GM18517 (cell line): ENCODE data around the gene CD52.
A peak's percentile ranks its signal among the peaks of the same experiment; 100 is the strongest.

ENCODE experiments used
- ATAC-seq: cut with Tn5 transposase; IDR thresholded peaks from one replicate; pipeline ENCODE4 v1.9.1; 2021; ENCODE audit warnings: mild to moderate bottlenecking, moderate library complexity; ENCODE audit not compliant: unreplicated experiment

CD52 gene, protein sequence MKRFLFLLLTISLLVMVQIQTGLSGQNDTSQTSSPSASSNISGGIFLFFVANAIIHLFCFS

GRCh38 chr1:26317612-26318337 lies at the start of gene CD52:
CD52 (plus strand) TSS chr1:26317958; CDS start chr1:26318018, 60 bp downstream.
- no peak for ATAC-seq

DNA sequence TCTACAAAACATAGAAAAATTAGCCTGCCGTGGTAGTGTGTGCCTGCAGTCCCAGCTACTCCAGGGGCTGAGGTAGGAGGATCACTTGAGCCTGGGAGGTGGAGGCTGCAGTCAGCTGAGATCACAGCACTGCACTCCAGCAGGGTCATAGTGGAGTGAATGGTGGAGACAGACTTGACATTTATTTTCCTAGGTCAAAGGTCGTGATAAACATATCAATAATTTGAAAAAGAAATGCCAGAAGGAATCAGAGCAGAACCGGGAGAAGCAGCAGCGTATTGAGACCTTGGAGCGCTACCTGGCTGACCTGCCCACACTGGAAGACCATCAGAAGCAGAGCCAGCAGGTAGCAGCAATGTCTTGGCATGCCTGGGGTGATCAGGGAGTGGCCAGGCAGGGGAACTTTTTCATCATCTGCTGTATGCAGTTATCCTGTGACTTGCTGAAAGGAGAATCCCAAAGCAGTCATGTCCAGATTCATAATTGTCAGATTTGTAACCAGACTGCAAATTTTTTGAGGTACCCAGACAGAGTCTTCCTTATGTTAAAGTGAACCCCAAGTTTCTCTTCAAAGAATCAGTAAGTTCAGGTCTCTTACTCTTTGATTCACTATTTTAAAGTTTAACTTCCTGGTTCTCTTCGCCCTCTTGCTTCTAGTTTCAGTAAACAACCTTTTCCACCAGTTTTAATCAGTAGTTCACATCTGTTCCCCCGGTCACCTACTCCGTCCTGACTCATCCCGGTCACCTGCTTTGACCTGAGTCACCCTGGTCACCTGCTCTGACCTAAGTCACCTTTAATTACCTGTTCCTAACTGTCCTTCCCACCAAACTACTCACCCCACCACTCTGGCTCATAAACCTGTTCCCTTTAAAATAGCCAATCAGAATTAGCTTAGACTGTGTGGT lies 49.2 kb upstream of the CD52 start:
- ATAC-seq, result no peak

DNA sequence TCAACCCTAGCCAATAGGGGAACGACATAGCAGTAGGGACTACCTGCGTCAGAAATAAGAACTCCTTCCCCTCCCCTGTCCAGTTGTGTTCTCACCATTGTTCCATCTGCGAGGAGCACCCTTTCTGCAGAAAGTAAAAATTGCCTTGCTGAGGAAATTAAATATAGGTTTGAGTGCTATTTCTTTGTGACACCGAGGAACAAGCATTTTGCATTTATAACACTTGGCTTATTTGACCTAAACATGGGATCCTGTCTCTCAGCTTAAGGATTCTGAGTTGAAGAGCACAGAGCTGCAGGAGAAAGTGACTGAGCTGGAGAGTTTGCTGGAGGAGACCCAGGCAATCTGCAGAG lies 48.6 kb upstream of the CD52 start:
- ATAC-seq, result no peak

DNA sequence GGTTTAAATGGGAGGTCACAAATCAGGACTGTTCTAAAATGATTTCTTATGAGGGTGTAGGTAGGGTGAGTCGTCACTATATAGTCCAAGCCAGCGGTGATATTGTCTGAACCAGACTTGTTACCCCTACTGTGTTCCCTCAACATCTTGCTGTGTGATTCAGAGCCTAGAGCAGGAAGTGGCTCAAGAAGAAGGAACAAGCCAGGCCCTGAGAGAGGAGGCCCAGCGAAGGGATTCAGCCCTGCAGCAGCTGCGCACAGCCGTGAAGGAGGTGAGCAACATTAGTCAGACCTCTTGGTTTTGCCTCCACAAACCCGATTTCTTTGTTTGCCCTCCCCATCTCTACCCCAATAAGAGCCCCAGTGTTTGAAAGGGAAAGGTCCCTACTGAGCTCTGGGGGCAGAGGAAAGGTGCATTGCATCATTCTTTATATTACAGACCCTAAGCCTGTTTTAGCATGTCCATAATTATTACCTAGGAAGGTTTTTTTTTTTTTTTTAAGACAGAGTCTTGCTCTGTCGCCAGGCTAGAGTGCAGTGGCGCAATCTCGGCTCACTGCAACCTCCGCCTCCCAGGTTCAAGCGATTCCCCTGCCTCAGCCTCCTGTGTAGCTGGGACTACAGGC lies 42.8 kb upstream of the CD52 start:
- ATAC-seq, result no peak

- peak; percentile 40 for ATAC-seq
Observed at GRCh38 chr1:26275580-26276431, 42.0 kb upstream of the CD52 start.

- ATAC-seq, result no peak
Observed at GRCh38 chr1:26276432-26276838, 41.3 kb upstream of the CD52 start.

GRCh38 chr1:26277261-26277661 lies 40.5 kb upstream of the CD52 start:
- ATAC-seq, result no peak

DNA sequence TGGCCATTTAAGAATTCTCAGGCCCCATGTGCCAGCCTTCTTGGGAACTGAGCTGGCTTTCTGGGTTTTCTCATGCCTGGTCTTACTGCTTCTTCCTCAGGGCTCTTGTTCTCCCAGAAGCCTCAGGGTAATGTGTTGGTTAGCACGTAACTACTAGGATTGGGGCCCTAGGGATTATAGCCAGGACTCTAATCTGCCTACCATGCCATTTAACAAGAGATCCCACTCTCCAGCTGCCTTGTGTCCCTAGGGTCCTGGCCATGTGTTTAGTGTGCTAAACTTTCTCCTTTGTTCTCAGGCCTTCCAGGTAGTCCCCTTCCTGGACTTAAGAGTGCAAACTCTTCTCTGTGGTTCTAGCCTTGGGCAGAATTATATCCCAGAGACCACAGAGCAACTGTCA lies 40.0 kb upstream of the CD52 start:
- ATAC-seq, result no peak

- no peak for ATAC-seq
Observed at GRCh38 chr1:26278303-26278702, 39.5 kb upstream of the CD52 start.

DNA sequence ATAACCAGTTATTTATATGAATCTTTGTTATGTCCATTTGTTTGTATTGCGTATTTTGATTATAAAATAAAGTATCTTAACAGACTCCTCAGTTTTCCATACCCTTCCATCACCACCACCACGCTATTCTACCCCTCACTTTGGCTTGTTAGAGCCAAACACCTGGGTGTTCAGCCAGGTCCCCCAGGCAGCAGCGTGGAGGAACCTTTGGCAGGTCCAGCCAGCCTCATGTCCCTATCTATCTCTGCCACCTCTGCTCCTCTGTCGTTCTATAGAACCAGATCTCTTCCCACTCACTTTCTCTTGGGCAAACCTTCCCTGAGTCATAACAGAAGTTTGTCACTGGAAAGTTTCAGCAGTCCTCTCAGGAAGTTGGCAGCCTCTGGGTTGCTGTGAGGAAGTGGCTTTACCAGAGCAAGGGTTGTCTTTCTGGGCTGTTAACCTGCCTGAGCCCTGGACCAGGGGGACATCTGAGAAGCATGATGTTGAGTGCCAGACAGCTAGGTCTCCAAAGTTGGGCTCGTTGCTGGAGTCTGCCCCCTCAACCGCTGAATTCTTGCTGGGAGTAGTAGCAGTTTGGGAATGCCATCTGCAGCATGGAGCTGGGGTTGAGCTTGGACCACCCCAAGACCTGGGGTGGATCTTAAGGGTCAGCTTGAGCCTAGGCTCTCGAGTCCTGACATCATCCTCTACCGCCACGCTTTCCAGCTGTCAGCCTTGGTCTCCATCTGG lies 38.9 kb upstream of the CD52 start:
- ATAC-seq, result no peak

GRCh38 chr1:26279456-26280332 lies 38.1 kb upstream of the CD52 start, which contains the start of gene SH3BGRL3:
SH3BGRL3 (plus strand) TSS chr1:26280086; CDS start chr1:26280156, 70 bp downstream.
- peak; percentile 50 for ATAC-seq

GRCh38 chr1:26280333-26281042 lies 37.3 kb upstream of the CD52 start:
- no peak for ATAC-seq

GRCh38 chr1:26281091-26281958 lies 36.4 kb upstream of the CD52 start:
- no peak for ATAC-seq

- no peak for ATAC-seq
Observed at GRCh38 chr1:26281971-26282370, 35.8 kb upstream of the CD52 start.

DNA sequence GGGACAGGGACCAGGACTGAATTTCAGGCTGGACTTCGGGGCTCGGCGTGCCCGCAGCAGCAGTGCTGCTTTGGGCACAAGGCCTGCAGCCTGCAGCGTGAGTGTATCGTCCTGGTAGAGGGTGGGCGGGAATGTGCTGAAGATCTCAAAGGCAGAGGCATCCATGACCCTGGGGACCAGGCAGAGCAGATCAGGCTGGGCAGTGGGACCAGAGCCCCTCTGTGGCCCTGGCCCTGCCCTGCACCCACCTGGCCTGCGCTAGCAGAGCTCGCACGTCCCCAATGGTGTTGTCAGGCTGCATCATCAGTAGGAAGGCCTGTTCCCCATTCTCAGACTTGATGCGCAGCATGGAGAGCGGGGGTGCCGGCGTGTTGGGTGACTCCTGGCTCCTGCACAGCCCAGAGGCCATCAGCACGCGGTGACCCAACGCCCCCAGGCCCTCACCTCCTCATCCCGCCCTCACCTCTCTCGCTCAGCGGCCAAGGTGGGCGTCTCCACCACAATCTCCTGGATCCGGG lies 35.3 kb upstream of the CD52 start:
- no peak for ATAC-seq

DNA sequence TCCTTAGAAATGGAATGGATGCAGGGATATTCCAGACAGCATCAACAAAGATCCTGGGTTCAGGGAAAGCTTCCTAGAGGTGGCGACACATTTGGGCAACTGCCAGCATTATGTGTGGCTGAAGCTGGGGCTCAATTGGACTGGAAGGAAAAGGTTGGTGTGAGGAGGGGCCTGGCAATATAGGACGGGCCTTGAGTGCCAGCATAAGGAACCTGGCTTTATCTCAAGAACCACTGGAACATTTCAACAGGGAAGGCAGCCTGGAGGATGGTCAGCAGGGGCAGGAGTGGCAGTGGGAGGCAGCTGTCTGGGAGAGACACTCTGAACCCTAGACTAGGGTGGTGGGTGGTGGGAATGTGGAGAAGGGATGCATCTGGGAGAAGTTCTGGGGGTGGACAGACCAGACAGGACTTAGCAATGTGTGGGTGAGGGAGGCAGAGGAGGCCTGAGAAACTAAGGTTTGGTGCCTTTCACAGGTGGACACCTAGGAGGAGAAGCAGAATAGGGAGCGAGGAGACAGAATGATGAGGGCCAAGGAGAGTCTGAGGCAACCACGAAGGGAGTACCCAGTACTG lies 34.4 kb upstream of the CD52 start:
- ATAC-seq, result no peak
